ENCODE measurements around the gene ANP32B.

Gene ANP32B

DNA sequence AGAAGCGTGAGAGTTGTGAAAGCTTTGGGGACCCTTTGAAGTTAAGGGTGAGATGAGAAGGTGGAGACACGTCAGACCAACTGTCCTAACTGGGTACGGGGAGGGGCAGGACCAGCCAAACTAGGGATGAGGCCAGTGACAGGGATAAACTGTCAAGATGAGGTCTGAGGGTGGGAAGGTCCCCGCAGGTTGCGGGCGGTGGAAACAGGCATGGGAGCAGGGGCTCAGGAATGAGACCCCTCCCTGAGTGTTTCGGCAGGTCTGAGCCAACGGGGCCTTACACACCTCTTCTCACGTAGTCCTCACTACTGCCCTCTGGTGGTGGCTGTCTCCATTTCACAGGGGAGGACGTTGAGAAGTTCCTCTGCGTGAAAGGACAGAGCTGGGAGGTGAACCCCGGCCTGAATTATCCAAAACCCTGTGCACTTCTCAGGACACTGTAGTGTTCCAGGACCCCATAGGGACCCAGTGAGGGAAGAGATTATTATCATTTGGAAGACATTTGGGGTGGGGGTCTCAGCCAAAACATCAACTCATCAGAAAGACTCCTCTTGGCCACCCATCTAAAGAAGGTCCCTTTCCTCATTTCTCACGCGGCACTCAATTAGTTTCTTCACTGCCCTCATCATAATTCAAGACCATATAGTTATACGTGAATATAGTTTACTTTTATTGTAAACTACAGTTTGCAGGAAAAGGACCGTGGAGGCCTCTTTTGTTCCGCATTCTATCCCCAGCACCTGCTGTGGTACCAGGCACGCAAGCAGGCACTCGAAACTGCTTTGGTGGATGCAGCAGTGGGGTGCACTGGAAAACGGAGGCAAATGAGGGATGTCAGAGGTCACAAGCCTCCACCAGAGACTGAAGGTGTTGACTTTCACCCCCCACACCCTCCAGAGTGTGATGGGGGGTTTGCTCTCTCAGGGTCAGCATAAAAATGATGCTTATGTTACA is 51.7 kb downstream of the ANP32B start:
- DNase-seq = peak; percentile 86

DNA sequence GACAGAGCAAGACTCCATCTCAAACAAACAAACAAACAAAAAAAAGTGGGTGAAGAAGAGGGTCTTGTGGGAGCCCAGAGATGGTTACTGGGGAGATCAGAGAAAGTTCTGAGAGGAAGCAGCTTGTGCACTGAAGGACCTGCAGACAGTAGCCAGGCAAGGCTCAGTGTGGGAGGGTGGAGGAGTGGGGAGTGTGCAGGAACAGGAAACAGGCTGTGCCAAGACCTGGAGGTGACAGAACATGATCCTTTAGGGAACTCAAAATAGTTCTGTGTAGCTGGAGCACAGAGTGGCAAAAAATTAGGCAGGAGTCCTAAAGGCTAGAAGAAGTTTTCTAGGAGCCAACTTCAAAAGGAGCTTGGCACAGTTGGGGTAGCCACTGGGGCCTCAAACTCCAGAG is 54.2 kb downstream of the ANP32B start:
- peak; percentile 33 for DNase-seq

DNA sequence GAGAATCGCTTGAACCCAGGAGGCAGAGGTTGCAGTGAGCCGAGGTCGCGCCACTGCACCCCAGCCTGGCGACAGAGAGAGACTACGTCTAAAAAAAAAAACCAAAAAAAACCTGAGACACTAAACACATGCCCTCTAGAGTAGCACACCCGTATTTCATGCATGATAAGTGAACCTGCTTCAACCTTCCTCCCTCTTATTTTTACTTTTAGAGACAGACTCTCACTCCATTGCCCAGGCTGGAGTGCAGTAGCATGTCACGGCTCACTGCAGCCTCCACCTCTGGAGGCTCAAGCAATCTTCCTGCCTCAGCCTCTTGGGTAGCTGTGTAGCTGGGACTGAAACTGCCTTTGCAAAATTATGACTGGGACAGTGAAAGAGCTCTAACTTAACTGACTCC is 55.8 kb downstream of the ANP32B start:
- DNase-seq = peak; percentile 13

GRCh38 chr9:98039607-98040017 is 56.5 kb downstream of the ANP32B start:
- peak; percentile 42 for DNase-seq

- DNase-seq = peak; percentile 35
Measured at GRCh38 chr9:98040212-98040611, 57.1 kb downstream of the ANP32B start.

DNA sequence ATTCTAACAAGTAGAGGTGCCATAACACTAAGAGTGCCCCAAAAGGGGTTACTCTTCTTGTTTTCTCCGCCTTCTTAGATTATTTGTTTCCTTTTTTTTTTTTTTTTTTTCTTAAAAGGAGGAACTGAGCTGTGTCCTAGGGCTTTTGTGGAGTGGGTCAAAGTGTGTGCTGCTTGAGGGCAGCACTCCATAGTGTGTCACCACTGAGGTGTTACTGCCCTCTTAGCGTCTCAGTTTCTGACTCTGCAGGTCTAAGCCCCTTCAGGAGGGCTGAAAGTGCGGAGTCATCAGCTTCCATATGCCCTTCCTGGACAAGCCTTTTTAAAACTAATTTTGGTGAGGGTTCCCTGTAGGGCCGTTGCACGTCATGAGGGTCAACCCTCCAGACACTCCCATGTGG is 60.8 kb downstream of the ANP32B start:
- no peak for DNase-seq

GRCh38 chr9:98045234-98046179 is 62.4 kb downstream of the ANP32B start:
- DNase-seq = peak; percentile 7

GRCh38 chr9:98046180-98046543 is 63.0 kb downstream of the ANP32B start:
- DNase-seq = no peak

- DNase-seq = no peak
Measured at GRCh38 chr9:98047002-98047401, 63.9 kb downstream of the ANP32B start.

GRCh38 chr9:98049288-98050072 is 66.3 kb downstream of the ANP32B start:
- no peak for DNase-seq

GRCh38 chr9:98050351-98050750 is 67.2 kb downstream of the ANP32B start:
- peak; percentile 2 for DNase-seq

GRCh38 chr9:98054376-98054951 is 71.3 kb downstream of the ANP32B start:
- peak; percentile 24 for DNase-seq

DNA sequence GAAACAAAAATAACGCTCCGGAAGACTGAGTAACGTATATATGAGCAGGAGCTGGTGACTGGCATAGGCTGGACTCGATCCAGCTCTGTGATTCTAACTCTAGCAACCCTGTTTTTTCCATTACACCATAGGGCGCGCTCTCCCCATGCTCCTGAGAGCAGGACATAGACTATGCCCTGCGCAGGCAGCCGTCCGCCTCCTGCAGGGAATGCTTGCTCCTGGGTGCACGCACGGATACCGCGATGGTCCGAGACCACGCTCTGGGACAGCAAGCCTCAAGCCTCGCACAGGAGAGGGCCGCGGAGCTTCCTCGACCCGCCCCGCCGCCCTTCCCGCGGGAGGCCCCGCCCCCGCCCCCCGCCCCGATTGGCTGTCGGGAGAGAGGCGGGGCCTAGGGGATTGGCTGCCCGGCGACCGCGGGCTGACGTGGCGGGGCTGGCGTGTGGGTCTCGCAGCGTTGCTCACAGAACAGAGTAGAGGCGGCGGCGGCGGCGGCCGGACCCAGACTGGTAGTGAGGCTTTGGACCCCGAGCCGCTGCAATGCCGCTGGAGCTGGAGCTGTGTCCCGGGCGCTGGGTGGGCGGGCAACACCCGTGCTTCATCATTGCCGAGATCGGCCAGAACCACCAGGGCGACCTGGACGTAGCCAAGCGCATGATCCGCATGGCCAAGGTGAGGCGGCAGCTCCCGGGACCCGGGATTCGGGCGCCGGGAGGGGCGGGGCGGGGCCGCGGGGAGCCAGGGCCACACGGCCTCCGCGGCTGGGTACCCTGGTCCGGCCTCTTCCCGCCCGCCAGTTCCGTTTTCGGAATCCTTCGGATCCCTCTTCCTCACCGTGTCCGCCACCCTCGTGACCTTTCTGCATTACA is 73.4 kb downstream of the ANP32B start, which contains the start of gene NANS:
Gene NANS, plus strand, starts transcription at position 464 of the 869 bp plus-strand sequence. Its CDS starts 77 bp downstream, at position 541.
- DNase-seq = peak; percentile 99

- no peak for DNase-seq
Measured at GRCh38 chr9:98057138-98057799, 74.1 kb downstream of the ANP32B start.

- DNase-seq = peak; percentile 17
Measured at GRCh38 chr9:98062161-98062560, 79.0 kb downstream of the ANP32B start.

DNA sequence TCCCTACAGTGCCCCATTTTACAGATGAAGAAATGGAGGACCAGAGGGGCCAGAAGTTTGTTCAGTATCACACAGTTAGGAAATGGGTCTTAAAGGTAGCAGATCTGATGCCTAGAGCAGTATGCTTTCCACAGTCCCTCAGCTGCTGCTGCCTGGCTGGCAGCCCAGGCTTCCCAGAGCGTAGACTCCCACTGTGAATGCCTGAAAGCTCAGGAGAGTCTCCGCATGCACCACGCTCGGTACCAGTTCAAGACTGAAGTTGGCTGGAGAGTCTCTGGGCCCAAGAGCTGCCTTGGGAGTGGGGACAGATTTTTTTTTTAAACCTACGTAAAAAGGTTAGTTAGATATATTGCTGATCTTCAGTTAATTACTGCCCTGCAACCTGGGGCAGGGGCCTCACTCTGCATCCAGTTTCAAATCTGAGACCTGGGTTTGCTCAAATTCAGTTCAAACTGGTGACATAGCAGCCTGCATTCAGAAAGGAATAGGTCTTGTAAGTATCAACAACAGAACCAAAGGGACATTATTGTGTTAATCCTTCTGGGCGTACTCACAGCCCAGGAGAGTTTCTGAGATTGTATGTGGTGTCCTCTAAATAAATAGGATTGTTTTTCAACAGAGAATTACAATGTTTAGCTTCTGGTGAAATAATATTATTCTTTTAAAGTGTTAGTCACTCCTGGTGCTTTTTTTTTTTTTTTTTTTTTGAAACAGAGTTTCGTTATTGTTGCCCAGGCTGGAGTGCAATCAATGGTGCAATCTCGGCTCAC is 81.7 kb downstream of the ANP32B start:
- peak; percentile 19 for DNase-seq
